GM12864 (cell line): ENCODE results near the gene LRP5.

Experiments used
- DNase-seq: peaks from one replicate; pipeline ENCODE4 v3.0.0-alpha.2; 2011; ENCODE audit warnings: low read depth
- H3K4me3 ChIP-seq: 2 replicates; pipeline ENCODE4 v1.5.1; 2011; ENCODE audit warnings: mild to moderate bottlenecking, low read depth, low read length, control low read depth
- TF ChIP-seq, protein P1 (sequence below): IDR thresholded peaks from 2 replicates; pipeline ENCODE4 v1.5.1; 2011; ENCODE audit warnings: low read depth, mild to moderate bottlenecking, moderate library complexity, low read length, control low read depth, inconsistent platforms; ENCODE audit errors: missing control alignments

The LRP5 gene

DNA sequence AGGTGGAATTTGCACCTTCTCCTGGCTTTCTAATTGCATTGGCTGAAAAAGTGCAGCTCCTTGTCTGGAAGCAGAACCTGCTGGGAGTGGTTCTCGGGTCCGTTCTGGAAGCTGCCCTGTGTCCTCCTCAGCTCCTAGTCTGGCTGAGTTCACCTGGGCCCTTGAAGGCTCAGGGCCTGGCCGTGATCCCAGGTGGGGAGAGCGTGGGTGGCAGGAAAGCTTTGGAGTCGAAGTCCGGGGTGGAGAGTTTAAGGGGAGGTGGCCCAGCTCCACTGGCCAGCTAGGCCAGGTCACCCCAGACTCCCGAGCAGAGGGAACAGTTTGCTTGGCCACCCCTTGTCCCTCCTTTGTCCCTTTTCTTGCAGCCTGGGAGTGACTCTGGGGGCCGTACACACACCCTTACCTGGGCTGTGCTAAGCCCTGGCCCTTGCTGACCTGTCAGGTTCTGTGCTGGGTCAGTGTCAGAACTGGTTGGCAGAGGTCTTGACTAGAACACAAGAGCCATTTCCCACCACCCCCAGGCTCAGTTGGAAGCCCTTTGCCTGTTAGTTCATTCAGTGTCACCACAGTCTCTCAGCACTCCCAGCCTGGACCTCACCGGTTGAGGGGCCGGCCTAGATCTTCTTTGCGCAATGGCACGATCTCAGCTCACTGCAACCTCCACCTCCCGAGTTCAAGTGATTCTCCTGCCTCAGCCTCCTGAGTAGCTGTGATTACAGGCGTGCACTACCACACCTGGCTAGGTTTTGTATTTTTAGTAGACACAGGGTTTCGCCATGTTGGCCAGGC, 37.3 kb downstream of the LRP5 start:
- DNase-seq = no peak
- H3K4me3 ChIP-seq = no peak overlapping the region
- TF ChIP-seq, protein P1, sequence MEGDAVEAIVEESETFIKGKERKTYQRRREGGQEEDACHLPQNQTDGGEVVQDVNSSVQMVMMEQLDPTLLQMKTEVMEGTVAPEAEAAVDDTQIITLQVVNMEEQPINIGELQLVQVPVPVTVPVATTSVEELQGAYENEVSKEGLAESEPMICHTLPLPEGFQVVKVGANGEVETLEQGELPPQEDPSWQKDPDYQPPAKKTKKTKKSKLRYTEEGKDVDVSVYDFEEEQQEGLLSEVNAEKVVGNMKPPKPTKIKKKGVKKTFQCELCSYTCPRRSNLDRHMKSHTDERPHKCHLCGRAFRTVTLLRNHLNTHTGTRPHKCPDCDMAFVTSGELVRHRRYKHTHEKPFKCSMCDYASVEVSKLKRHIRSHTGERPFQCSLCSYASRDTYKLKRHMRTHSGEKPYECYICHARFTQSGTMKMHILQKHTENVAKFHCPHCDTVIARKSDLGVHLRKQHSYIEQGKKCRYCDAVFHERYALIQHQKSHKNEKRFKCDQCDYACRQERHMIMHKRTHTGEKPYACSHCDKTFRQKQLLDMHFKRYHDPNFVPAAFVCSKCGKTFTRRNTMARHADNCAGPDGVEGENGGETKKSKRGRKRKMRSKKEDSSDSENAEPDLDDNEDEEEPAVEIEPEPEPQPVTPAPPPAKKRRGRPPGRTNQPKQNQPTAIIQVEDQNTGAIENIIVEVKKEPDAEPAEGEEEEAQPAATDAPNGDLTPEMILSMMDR = no peak

DNA sequence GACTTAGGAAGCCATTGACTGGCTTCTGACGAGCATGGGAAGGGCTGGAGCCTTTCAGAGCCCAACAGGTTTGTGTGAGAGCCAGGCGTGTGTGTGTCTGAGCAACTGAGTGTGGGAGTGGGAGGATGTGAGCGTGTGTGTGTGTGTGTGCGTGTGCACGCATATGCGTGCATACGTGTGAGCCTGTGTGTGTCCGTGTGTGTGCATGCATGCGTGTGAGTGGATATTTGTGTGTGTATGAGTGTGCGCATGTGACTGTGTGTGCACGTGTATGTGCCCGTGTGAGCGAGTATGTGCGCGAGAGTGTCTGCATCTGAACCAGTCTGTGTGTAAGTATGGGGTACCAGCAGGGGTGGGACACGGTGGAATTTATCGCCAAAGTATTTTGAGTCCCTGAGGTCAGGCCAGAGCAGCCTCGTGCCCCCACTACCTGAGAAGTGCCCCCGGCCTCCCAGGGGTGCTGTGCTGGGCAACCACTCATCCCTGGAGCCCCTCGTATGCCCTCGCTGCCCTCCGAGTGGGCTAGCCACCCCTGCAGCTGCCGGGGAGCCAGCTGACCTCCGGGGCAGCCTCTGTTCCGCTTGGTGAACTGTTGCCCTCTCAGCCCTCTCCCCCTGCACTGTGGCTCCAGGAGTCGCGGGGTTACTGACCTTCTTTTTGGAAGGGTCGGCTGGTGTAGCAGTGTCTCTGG, 38.5 kb downstream of the LRP5 start:
- peak; percentile 8 for DNase-seq
- TF ChIP-seq, protein P1 = no peak
- H3K4me3 ChIP-seq = no peak overlapping the region

DNA sequence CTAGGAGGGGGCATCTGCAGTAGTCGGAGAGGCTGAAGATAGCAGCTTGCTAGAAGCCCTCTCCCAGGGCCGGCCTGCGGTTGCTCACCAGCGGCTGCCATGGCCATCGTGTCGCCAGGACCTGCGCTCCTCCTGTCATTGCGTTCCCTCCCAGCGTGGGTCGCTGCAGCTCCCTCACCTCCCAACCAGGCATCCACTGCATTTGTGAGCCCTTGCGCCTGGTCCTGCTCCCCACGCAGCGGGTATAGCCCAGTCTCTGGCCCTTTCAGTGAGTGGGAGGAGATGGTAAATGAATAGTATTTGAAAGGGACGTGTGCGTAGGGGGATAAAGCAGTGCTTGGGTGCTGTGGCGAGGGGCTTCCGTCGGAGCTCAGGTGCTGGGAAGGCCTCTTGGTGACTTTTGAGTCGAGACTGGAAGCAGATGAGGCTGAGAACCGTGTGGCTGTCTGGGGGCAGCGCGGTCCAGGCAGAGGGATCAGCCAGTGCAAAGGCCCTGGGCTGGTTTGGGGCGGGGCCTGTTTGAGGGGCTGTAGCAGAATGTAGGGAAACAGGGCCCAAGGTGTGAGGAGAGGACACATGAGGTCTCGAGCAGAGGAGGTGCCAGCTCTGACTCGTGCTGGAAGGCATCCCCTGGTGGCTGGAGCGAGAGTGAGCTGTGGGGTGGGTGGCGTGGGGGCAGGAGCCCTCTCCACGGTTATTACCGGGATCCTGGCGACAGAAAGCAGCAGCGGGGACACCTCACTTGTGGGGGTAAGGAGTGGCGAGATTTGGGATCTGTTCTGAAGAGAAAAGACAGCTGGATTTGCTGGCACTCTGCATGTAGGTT, 39.3 kb downstream of the LRP5 start:
- no peak for DNase-seq
- TF ChIP-seq, protein P1 = no peak

DNA sequence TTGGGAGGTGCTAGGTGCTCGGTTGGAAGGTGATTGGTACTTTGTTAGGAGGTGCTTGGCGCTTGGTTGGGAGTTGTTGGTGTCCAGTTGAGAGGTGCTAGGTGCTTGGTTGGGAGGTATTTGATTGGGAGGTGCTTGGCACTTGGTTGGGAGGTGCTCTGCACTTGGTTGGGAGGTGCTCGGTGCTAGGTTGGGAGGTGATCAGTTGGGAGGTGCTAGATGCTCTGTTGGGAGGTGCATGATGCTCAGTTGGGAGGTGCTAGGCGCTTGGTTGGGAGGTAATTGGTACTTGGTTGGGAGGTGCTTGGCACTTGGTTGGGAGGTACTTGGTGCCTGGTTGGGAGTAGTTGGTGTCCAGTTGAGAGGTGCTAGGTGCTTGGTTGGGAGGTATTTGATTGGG, 40.2 kb downstream of the LRP5 start:
- TF ChIP-seq, protein P1 = no peak
- H3K4me3 ChIP-seq = no peak overlapping the region
- DNase-seq = no peak

More for the DNA sequence above, 39.3 kb downstream of the LRP5 start:
- no peak overlapping the region for H3K4me3 ChIP-seq

DNA sequence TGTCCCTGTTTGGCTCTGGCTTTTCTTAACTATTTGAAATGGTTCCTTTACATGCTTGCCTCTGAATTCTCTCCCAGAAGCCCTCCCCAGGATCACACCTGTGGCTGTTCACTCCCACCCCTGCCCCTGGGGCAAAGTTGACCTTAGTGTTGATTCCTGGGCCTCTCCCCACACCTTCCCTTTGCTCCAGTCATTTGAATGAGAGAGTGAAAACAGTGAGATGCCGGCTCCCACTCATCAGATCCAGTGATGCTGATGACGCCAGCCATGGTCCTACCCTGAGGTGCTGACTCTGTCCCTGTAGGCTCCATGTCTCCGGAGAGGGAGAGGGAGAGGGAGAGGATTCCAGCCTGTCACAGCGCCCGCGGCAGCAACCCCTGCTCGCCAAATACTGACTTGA, 40.7 kb downstream of the LRP5 start:
- no peak for DNase-seq
- TF ChIP-seq, protein P1 = no peak
- H3K4me3 ChIP-seq = no peak overlapping the region

DNA sequence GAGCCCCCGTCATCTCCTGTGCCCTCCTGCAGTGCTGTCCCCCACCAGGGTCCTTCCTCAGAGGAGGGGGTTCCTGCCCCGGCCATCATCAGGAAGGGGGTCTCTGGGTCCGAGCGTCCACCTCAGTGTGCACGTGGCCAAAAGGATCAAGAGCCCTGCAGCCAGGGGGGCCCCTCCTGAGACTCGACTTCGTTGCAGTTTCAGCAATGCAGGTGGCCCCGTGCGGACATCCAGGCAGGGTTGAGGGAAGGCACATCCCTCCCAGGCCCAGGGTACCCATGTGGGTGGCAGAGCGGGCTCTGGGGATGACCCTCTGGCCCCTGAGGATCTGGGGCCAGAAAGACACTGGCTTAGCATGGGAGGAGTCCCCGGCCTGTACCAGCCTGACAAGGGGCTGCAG, 41.3 kb downstream of the LRP5 start:
- no peak for DNase-seq
- TF ChIP-seq, protein P1 = no peak

More for the DNA sequence above, 41.3 kb downstream of the LRP5 start:
- no peak overlapping the region for H3K4me3 ChIP-seq
